ENCODE results near the gene NUP214.
"Not testable (repeated sequence)": the region's sequence is repeated elsewhere in the genome, so short reads cannot be mapped to it uniquely, and the experiment has no call there.

Gene NUP214

DNA sequence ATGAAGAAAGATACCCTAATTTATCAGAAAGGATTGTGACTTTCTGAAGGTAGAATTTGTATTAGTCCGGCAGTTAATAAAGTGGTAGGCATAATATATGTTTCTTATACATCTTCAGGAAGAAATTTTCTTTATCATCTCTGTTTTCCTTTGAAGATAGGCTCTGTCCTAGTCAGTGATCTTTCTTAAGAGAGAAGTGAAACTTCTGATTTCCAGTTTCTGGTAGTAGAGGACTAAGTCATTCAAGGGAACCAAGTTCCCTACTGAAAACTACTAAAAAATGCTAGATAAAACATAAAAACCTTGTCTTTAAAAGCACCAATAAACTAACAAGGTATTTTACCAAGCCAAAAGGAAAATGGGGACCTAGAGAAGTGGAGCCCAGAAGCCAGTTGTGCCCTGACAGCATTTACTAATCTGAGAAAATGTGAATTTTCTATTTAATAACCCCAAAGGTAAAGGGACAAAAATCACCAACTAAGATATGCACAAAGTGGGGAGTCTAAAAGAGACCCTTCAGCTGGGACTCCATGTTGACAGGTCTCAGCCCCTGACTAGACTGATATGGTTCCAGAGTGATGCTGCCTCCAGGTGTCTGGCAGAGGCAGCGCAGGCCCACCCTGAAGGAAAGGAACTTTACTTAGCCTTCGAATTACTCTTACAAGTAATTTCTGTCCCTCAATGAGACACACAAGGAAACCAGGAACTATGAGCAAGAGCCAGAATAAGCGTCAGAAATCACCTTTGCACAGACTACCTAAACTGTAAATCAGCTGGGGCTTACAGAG is 78.2 kb downstream of the NUP214 start:
- DNase-seq: no peak

DNA sequence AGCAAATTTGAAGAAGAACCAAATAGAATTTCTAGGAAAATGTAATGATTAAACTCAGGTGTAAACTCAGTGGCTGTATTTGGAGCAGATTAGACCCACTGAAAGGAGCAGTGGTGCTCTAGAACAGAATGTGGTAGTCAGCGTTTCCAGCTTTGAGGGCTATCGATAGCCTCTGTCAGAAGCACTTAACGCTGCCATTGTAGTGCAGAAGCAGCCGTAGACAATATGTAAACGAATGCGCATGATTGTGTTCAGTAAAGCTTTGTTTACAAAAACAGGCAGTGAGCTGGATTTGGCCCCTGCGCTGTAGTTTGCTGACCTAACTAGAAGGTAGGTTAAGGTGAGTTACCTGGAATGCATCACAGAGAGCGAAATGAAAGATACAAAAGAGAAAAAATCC is 78.9 kb downstream of the NUP214 start:
- DNase-seq: no peak

DNA sequence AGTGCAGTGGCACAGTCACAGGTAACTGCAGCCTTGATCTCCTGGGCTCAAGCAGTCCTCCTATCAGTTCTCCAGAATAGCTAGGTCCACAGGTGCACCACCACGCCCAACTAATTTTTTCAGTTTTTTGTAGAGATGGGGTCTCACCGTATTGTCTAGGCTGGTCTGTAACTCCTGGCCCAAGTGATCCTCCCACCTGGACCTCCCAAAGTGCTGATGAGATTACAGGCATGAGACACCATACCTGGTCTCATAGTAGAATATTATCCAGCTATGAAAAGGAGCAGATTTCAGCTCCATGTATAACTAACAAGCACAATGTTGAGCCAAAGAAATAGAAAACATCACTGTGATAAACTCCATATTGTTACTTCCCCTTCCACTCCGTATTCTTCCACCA is 81.1 kb downstream of the NUP214 start:
- DNase-seq: no peak

DNA sequence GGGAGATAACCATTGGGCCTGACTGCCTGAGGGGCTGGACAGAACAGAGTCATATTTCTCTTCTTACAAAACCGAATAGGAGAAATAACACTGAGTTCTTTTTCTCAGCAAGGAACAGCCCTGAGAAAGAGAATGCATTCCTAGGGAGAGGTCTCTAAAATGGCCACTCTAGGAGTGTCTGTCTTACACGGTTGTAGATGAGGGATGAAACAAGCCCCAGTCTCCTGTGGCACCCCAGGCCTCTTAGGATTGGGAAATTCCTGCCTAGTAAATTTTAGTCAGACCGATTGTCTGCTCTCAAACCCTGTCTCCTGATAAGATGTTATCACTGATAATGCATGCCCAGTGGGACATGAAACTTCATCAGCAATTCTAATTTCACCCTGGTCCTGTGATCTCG is 86.5 kb downstream of the NUP214 start:
- not testable (repeated sequence) for DNase-seq

DNA sequence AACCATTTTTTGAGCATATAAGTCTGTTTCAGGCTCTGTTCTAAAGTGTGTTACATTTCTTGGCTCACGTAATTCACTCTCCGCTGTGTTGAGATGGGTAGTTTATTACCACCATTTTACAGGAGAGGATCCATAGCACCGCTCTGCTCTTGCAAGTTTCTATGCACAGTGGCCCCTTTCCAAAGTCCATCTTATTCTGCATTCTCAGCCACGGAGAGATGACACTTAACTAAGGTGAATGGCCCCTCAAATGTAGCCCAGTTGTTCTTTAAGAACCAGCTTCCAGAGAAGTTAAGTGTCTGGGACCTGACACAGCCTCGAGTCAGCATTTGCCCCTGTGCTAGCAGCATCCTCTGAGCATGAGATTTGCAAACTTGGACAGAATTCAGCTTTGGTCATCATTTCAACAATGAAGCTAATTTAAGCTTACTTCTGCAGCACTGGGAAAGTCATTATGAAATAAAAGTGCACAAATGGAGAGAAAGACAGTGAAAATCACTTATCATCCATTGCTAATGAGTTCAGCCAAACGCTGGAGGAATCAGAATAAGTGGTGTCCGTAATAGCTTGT is 89.0 kb downstream of the NUP214 start:
- DNase-seq: no peak

DNA sequence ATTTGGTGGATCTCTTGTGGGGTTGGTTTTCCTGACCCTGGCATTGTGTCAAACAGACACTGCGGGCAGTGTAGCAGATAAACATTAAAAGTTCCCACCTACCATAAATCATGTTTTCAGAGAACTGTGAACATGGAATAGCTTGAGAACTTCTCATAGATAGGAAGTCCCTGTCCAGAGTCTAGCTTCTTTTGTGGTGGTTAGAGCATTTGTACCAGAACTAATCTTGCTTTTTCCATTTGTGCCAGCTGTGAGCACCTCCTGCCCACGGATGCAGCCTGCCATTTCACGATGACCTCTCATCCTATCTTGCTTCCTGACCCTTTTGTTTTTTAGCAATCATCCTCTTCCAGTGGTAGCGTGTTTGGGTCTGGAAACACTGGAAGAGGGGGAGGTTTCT is 89.5 kb downstream of the NUP214 start:
- DNase-seq: no peak

DNA sequence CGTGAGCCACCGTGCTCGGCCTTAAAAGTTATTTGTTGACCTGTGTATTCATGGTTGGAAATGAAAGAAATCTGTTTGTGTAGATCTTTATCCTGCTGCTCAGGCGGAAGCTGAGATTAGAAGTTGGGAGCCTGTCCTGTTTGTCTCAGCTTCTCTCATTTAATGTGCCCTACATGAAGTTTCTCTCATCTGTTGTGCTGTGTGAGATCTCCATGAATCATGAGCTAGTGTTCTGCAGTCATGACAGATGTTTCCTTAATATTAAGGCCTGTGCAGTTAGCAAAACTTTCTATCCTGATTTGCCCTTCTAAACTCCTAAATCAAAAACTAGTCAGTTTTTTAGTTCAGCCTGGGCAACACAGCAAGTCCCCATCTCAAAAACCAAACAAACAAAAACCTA is 91.4 kb downstream of the NUP214 start:
- no peak for DNase-seq

DNA sequence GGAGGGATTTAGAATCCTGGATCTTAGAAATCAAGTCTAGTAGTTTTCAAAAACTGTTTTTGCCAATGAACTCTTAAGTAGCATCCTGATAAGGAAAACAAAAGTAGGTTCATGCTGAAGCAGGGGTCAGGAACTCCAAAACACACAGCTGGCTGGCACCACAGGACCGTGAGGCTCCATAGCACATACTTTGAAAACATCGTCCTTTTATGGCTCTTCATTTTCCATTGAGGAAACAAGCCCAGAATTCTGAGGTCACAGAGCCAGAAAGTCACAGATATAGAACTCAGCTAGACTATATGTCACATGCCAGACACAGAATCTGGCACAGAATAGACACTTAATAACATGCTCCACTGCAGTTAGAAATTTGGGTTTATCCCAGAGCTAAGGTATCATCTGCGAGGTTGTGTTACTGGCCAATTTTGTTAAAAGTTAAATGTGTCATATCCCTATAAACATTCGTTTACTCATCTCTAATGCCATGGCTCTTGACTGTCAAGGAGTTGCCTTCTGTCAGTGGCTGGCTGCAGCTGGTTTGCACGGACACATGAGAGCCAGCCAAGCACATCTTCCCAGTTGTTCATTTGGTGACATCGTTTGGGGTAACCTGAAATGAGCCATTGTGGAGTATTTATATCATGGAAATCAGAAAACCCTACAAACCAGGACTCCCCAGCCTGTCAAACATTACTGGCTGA is 92.1 kb downstream of the NUP214 start:
- no peak for DNase-seq

DNA sequence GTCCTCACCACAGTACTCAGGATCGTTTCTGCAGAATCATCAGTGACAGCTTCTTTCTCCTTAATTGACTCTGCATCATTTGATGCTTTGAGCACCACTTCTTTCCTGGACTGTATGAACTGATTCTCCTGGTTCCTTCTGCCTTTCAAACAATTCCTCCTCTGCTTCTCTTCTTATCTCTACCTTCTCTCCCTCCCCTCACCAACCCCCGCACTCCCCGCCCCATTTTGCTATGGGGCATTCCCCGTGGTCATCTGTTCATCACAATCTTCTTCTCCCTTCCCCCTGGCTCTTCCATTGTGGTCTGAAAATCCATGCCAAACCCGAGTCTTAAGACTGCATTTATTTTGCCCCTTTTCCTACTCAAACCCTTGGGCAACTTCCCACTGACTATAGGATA is 93.0 kb downstream of the NUP214 start:
- DNase-seq: no peak

DNA sequence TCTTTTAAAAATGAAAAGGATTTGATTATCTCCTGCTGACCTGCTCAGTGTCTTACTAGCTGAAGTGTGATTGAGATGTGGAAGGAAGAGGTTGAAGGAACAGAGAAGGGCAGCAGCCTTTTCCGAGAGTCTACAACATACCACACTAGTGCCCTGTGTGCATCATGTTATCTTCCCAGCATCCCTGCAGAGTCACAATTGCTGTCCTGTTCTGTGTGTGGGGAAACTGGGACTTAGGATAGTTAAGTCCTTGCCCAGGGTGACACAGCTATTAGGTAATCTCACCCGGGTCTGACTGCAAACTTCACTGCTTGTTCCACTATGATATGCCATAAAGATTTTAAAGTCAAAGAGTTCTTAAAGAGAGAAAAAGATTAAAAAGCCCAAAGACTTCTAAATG is 95.1 kb downstream of the NUP214 start:
- DNase-seq: no peak

DNA sequence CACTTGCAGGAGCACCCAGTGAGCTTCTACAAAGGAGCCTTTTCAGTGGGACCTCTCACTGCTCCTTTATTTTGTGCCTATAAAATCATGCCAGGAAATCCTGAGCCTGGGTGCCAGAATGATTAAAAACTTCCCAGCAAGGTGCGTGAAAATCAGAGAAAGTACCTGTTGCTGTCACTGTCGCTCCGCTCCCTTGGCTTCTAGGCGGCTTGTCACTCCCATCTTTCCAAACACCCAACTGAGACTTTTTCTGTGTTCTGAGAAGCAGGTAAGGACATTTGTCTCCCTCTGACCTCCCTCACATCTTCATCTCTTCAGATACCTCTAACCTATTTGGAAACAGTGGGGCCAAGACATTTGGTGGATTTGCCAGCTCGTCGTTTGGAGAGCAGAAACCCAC is 97.1 kb downstream of the NUP214 start:
- DNase-seq: no peak

DNA sequence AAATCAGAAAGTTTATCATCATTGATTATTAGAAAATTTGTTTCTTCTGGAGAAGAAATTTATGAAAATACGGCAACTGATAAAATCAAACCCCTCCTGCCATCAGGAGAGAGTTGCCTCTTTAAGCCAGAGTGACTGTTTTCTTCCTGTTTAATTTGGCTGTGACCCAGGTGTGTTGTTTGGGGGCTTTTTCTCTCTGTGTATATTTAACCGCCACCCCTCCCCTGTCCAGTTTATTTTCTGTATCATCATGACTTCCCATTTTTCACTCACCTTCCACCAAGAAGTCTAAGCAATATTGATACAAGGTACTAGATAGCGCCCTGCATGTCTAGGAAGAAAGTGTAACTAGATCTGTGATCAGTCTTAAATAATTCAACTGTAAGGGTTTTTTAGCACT is 100.8 kb downstream of the NUP214 start:
- DNase-seq: no peak

DNA sequence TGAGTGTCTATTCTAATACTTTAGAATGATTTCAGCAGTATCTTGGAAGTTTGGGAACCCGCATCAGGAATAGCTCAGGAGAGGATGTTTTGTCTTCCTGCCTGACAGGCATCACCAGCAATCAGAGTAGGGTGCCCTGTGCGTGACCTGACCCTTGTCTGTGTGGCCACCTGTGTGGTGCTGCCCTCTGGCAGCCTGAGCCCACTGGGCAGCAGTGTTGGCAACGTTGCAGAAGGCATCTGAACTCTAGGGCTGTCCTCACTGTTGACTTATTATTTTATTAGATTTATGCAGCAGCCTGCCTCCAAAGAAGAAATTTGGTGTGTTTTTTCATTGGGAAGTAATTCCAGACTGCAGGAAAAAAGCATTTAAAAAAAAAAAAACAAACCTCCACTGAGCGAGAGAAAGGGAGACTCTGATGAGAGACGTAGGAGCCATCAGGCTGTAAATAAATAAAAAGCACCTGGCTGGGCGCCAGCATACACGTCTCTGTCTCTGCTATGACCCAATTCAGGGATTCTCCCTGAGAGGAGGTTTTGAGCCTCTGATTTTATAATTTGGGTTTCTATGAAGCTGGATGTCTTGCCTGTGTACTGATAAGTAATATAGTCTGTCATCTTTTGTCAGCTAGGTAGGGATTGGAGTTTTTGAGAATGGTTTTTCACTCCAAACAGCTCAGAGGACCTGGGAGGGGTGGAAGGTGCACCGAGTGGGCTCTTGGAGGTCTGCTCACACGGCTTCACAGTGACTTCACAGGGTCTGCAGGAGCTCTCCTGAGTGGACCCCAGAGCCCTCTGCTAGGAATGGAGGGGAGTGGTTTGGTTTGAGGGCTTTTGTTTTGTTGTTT is 101.9 kb downstream of the NUP214 start:
- no peak for DNase-seq

DNA sequence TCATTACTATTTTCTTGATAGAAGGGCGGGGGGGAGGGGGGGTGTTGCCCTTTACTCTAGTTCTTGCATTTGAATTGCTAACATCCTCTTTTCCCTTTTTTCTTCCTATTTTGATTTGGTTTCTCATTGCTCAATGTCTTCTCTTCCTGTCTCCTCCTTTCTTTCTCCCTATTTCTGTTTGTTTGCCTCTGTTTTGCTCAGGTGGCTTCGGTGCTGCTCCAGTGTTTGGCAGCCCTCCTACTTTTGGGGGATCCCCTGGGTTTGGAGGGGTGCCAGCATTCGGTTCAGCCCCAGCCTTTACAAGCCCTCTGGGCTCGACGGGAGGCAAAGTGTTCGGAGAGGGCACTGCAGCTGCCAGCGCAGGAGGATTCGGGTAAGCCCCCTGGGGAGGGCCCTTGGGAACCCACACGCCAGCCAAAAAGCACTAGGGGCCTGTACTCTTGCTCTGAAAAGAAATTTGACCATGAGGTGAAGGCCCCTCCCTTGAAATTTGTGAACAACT is 102.6 kb downstream of the NUP214 start:
- DNase-seq: no peak

DNA sequence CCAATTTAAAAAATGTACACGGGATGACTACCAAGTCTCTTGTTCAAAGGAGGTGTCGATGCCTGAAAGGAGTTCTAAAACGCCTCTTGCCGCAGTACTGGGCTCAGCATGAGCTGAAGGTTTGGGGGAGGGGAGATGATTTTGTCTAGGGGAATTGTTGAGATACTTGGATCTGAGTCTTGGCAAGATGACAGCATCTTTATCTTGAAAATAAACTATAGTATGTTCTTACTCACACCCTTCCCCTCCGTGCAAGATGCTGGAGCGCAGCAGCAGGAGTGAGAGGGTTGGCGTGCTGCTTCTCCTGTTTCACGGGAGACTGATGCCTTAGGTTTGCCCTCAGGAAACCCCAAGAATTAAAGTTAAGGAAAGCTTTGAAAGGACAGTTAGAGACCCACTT is 103.6 kb downstream of the NUP214 start:
- no peak for DNase-seq

DNA sequence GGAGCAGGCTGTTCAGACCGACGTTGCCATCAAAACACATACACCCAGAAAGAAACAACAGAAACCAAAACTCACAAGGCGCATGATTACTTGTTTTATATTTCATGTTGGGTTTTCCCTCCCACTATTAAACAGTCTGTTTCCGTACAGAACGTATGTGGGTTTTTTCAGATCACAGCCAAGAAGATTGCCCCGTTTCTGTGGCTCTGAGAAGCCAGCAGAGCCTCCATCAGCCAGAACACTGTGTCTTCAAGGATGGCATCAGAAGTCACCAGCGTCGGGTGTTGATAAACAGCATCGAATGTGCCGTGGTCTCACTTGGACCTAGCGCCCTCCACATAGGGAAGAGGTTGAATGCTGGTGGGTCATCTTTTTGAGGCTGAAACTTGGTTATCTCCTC is 108.2 kb downstream of the NUP214 start:
- DNase-seq: no peak

DNA sequence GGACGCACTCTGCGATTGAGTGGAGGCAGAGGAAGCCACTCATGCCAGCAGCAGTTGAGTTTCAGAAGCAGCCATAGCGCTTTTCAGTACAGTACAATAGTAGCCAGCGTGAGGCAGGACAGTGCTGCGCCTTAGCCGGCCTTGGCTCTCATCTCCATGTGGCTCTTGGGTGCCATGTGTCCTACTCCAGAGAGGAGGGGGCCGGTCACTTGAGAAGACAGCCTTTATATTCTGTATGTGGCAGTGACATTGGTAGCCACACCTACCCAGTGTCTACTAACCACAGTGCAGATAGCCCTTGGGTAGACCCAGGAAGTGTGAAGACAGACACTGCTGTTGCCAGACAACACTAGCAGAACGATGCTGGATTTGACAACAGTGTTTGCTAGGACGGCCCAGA is 108.6 kb downstream of the NUP214 start:
- peak; percentile 43 for DNase-seq

DNA sequence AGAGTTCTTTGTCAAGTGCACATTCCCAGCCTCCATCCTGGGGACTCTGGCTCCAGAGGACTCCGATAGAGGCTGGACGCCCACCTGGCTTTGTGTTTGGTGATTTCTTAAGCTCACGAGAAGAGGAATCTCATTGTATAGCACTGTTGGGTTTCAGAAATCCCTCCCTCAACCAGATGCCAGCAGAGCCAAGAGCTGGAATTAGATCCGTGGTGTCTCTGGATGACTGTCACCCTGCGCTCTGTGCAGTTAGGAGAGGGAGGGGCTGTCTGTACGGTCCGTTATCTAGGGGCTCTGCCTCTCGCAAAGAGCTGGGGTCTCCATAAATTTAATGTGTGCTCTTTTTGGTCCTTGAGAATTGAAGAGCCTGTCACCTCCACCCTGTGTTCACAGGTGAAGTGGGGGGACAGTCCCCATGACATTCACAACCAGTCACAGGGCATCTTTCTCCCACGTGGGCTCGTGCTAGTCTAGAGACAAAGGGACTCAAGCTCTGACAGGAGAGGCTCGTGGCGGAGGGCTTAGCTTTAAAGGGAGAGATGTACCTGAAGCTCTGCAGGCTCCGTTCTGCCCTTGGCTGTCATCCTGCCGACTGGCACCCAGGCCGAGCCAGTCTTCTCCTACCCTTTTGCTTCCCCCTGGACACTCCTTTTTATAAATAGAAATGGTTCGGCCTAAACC is 109.6 kb downstream of the NUP214 start:
- DNase-seq: no peak

DNA sequence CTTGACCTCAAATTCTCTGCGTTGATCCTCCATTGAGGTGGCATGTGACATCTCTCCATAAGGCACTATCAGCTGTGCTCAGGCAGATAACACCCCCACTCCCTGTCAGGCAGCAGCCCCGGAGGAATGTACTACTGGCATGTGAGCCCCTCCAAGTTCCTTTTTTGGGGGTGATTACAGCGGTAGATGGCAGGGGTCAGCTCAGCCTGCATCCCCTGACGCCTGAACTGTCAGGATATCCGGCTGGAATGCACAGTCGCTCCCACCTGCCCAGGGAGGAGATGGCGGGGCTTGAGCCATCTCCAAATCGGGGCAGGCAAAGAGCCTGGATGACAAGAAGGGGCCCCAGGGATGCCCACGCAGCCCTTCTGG is 110.1 kb downstream of the NUP214 start:
- DNase-seq: no peak

DNA sequence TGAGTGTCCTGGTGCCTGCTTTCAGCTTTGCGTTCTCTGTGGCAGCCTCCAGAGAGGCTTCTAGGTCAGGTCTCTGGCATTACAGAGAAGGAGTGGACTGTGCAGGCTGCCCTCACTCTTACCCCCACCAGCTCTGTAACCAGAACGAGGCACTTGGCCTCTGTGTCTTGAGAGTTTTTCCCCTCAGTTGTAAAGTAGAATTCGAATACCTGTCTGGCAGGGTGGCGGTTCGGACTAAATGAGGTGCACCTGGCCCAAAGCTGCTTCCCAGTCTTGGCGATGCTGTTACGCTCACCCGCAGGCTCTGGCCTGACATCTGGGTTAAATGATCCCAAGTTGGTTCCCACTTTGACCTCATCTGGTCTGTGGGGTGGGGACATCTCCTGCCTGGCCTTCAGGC is 110.8 kb downstream of the NUP214 start:
- no peak for DNase-seq

DNA sequence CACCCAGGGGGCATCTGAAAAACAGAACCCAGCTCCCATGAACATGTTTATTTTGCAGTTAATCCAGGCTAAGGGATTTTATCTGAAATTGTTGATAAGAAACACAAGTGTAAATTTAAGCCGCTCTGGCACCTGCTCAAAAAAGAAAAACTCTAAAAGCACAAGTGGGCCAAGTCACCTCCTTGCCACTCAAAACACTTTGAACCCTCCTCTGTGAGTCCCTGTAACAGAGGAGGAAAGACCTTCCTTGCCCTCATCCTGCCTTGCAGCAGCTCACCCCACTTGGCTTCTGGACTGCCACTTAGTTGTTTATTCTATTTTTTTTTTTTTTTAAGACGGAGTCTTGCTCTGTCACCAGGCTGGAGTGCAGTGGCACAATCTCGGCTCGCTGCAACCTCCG is 111.4 kb downstream of the NUP214 start:
- no peak for DNase-seq

DNA sequence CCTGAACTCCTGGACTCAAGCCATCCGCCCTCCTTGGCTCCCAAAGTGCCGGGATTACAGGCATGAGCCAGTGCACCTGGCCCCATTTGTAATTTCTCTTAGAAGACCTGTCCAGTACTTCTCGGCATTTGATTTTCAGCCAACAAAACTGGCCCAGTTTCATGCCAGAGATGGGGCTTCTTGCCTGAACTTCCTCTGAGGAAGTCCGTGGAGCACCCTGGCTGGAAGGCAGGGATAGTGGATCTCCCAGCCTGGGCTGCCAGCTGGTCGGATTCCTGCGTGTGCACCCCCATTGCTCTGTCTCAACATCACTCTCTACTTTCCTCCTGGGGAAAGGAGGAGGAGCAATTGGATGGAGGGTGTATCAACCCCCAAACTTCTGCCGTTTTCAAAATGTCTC is 111.9 kb downstream of the NUP214 start:
- no peak for DNase-seq

DNA sequence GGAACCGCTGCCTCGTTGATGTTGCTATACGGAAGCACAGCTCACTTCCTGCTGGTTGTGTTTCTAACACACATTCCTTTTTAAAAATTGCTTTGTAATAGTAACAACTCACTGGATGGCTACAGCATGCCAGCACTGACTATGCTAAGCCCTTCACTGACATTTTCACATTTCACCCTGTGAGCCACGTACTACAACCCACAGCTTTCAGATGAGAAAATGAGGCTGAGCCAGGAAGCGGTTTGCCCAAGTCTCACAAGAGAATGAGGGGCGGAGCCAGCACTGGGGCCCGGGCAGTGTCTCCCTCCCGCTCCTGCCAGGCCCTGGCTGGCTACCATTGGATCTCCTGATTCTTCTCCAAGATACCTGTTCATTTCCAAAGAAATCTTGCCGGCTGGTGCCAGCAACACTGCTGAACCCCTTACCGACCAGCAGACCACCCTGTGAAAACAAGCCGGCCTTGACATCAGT is 112.6 kb downstream of the NUP214 start:
- DNase-seq: peak; percentile 83

Data from CD4-positive, alpha-beta T cell treated with Interleukin-15 for 1 hour (primary cell).